Gastrocnemius medialis (tissue), 4 donors: Measurements from ENCODE around the gene TSEN2.

Source experiments
- POLR2A ChIP-seq, 2 donors: fragments of 450-650 bp; IDR thresholded peaks; one replicate each; pipeline ENCODE4 v1.6.1; 2017; ENCODE audit warnings: antibody characterized with exemption in 2 of 2, mild to moderate bottlenecking in 2 of 2, moderate library complexity in 2 of 2
- TF ChIP-seq, protein P1 (sequence below), 5 experiments: fragments of 450-650 bp in 3 of 5; fragments of 200-600 bp in 2 of 5; sonication (generic) in 2 of 5; IDR thresholded peaks in 4 of 5; conservative IDR thresholded peaks in 1 of 5; 1 replicate in 4 of 5; 2 replicates in 1 of 5; pipeline ENCODE4 v1.5.1; 2016 to 2019; ENCODE audit warnings: antibody characterized with exemption in 5 of 5, mild to moderate bottlenecking in 3 of 5, moderate library complexity in 3 of 5

GRCh38 chr3:12556314-12556689 lies 72.0 kb downstream of the TSEN2 start:
- TF ChIP-seq, protein P1, sequence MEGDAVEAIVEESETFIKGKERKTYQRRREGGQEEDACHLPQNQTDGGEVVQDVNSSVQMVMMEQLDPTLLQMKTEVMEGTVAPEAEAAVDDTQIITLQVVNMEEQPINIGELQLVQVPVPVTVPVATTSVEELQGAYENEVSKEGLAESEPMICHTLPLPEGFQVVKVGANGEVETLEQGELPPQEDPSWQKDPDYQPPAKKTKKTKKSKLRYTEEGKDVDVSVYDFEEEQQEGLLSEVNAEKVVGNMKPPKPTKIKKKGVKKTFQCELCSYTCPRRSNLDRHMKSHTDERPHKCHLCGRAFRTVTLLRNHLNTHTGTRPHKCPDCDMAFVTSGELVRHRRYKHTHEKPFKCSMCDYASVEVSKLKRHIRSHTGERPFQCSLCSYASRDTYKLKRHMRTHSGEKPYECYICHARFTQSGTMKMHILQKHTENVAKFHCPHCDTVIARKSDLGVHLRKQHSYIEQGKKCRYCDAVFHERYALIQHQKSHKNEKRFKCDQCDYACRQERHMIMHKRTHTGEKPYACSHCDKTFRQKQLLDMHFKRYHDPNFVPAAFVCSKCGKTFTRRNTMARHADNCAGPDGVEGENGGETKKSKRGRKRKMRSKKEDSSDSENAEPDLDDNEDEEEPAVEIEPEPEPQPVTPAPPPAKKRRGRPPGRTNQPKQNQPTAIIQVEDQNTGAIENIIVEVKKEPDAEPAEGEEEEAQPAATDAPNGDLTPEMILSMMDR (IDR thresholded peaks at IDR 0.05 in 4 of 5, conservative IDR thresholded peaks at IDR 0.05 in 1 of 5) = no peak
- no peak for TF ChIP-seq POLR2A (IDR thresholded peaks at IDR 0.05)
